VCaP (cell line): ENCODE measurements around the gene SPACA9.

ENCODE experiments used
- H3K27ac ChIP-seq: fragments of 450-650 bp; 2 replicates; pipeline ENCODE4 v1.5.1; 2017
- TF ChIP-seq, protein P1 (sequence below): fragments of 450-650 bp; conservative IDR thresholded peaks from 2 replicates; pipeline ENCODE4 v1.5.1; 2017; ENCODE audit warnings: mild to moderate bottlenecking, moderate library complexity

SPACA9 gene

DNA sequence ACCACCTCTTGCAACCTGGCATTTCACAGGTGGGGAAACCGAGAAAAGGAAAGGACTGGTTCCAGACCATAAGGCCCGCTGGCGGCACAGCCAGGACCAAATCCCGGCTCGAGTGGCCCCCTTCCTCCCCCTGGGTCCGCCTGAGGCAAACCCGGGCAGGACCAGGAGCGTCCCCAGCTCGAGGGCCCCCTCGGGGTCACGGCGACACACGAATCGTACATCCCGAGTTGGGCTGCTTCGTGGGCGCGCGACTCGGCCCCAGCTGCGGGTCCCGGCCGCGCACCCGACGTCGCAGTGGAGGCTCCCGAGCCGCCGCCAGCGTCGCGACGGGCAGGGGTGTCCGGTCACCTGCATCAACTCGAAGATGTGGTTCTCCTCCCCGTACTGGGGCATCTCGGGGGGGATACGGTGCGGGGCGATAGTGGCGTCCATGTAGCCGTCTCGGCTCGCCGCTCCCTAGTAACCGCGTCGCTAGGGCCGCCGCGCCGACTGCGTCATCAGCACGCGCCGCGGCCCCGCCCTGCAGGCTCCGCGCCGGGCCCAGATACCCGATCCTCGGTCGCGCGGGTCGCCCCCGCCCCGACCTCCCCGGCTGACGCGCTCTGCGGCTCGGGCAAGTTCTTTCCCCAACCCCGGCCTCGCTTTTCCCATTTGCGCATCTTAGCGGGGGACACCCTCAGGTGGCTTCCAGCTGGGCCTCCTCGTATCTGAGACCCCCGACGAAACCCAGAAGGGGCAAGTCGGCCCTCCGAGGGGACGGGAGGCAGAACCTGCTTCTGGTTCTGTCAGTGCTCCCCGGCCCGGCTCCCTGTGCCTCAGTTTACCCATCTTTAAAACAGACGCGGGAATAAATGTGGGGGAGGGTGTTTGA lies 639 bp upstream of the SPACA9 start, which contains the start of gene AK8:
TSS of gene AK8 (minus strand) at position 461 of the 871 bp plus-strand sequence. CDS start at position 432, 29 bp downstream.
- TF ChIP-seq, protein P1, sequence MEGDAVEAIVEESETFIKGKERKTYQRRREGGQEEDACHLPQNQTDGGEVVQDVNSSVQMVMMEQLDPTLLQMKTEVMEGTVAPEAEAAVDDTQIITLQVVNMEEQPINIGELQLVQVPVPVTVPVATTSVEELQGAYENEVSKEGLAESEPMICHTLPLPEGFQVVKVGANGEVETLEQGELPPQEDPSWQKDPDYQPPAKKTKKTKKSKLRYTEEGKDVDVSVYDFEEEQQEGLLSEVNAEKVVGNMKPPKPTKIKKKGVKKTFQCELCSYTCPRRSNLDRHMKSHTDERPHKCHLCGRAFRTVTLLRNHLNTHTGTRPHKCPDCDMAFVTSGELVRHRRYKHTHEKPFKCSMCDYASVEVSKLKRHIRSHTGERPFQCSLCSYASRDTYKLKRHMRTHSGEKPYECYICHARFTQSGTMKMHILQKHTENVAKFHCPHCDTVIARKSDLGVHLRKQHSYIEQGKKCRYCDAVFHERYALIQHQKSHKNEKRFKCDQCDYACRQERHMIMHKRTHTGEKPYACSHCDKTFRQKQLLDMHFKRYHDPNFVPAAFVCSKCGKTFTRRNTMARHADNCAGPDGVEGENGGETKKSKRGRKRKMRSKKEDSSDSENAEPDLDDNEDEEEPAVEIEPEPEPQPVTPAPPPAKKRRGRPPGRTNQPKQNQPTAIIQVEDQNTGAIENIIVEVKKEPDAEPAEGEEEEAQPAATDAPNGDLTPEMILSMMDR, result no peak
- peak within 1 kb of the TSS; percentile 69; the same call in 1 of the 2 replicates for H3K27ac ChIP-seq

DNA sequence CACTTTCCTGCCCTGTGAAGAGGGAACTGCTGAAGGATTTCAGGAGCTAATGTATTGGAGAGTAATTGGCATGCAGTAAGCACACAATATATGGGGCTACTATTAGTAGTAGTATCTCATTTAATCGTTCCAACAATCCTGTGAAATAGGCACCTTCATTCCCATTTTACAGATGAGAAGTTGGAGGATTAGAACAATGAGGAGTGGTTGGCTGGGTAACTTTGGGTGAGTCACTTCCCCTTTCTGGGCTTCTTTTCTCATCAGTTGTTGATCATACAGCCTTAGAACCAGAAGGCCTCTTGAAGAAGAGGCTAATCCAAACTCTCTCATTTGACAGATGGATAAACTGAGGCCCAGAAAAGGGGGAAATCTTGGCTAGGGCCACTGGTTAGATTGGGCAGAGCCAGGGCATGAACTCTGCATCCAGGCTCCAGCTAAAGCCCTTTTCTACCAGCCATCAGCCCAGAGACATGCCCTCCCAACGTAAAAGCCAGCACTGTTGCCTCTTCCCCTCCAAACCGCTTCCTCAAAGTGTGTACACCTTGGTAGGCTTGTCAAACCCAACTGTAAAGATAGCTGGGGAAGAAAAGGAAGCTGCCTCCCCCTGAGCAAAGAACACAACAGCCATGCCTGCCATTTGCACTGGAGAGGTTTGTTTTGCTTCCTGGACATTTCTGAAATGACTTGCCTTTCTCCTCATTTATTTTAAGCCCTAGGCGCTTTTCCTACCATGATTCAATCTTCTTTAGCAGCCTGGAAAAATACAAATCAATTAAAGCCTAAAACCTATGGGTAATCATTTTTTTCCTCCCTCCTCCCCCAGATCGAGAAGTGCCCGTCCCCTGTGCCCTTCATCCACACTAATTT lies 992 bp downstream of the SPACA9 start:
- no peak overlapping the region for H3K27ac ChIP-seq
- TF ChIP-seq, protein P1, result no peak

DNA sequence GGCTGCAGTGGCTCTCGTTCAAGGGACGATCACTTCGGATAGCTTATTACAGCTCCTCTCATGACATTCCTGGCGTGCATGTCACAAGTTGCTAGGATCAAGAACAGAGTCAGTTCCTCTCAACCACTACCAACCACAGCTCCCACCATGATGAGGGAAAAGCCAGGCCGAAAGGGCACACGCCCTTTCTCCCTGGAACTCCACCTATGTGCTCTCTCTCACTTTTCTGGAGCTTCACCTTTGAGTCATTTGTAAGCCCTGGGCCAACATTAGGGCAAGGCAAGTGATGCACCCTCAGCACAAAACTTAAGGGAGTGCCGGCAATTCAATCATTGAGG lies 1.6 kb downstream of the SPACA9 start:
- no peak overlapping the region for H3K27ac ChIP-seq
- TF ChIP-seq, protein P1, result no peak

DNA sequence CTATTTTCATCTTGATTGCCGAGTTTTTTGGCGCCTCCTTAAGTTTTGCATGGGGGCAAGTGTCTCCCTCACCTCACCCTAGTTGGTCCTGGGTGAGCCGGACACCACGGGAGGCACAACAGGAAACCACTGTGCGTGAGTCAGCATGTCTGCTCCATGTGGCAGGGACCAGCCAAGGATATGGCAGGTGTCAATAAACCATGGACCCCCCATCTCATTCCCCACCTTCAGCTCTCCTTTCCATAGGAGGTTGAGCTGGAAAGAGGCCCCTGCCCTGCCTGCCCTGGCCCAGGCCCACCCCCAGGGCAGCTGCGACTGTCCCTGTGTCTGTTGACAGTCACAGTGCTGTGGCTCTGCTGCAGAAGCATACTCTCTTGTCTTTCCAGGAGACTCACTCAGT lies 3.1 kb downstream of the SPACA9 start:
- no peak overlapping the region for H3K27ac ChIP-seq

DNA sequence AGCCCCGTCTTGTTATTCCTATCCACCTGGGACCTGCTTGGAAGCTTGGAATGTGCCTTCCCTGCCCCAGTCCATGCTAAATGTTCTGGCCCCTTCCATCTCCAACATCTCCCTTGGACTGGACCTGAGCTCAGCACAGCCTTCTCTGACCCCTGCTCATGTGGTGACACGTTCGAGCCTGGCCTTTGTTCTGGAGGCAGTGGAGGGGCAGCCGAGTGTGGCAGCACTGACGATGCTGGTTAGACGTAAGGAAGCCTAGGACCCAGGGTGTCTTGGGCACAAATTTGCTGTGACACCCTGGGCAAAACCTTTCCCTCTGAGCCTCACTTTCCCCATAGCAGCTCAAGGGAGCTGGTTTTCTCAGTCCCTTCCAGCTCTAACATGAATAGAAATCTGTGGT lies 3.9 kb downstream of the SPACA9 start:
- H3K27ac ChIP-seq, result no peak overlapping the region
- TF ChIP-seq, protein P1, result no peak

More for the DNA sequence above, 3.1 kb downstream of the SPACA9 start:
- TF ChIP-seq, protein P1, result no peak

DNA sequence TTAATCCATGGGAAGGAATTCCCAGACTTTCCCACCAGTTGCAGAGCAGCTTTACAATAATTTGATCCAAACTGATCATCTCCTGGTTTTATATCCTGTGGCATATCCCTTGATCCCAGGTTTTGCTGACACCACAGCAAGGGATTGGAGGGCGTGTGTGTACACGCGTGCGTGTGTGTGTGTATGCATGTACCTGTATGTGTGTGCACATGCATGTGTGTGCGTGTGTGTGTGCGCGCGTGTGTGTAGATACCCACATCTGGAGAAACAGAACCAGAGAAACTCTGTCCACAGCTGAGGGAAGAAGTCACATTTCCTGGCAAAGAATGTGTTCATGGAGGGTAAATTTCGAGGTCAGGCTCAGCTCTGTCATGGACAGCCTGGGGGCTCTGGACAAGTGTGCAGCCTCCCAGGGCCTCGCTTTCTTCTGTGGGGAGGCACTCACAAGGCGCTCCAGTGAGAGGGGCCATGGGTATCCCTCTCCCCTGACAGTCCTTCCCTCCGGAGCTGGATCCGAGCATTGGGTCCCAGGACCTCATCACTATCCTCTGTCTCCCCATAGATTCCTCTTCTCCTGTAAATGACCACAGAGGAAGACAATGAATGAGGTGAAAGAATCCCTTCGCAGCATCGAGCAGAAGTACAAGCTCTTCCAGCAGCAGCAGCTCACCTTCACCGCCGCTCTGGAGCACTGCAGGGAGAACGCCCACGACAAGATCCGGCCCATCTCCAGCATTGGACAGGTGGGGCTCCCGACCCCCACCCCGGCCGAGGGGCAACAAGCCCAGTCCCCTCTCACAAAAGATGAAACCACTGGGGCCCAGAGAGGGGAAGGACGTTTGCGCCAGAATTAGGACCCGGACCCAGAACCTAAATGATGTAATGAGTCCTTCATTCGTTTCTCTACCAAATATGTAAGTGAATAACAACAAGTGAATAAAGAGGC lies 4.9 kb downstream of the SPACA9 start:
- TF ChIP-seq, protein P1, result no peak

More for the DNA sequence above, 4.9 kb downstream of the SPACA9 start:
- H3K27ac ChIP-seq, result no peak overlapping the region
